ENCODE measurements around the gene HIVEP1.
"Not testable (repeated sequence)": the region's sequence is repeated elsewhere in the genome, so short reads cannot be mapped to it uniquely, and the experiment has no call there.

DNA sequence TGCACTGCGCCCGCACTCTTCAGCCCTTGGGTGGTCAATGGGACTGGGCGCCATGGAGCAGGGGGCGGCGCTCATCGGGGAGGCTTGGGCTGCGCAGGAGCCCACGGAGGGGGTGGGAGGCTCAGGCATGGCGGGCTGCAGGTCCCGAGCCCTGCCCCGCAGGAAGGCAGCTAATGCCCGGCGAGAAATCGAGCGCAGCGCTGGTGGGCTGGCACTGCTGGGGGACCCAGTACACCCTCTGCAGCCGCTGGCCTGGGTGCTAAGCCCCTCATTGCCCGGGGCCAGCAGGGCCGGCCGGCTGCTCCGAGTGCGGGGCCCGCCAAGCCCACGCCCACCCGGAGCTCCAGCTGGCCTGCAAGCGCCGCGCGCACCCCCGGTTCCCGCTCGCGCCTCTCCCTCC, 96.3 kb downstream of the HIVEP1 start:
- TF ChIP-seq, protein P1, sequence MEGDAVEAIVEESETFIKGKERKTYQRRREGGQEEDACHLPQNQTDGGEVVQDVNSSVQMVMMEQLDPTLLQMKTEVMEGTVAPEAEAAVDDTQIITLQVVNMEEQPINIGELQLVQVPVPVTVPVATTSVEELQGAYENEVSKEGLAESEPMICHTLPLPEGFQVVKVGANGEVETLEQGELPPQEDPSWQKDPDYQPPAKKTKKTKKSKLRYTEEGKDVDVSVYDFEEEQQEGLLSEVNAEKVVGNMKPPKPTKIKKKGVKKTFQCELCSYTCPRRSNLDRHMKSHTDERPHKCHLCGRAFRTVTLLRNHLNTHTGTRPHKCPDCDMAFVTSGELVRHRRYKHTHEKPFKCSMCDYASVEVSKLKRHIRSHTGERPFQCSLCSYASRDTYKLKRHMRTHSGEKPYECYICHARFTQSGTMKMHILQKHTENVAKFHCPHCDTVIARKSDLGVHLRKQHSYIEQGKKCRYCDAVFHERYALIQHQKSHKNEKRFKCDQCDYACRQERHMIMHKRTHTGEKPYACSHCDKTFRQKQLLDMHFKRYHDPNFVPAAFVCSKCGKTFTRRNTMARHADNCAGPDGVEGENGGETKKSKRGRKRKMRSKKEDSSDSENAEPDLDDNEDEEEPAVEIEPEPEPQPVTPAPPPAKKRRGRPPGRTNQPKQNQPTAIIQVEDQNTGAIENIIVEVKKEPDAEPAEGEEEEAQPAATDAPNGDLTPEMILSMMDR (IDR thresholded peaks at IDR 0.05; ENCODE audit: low read depth, low read length), result not testable (repeated sequence)
- not testable (repeated sequence) for TF ChIP-seq EZH2phosphoT487 (IDR thresholded peaks at IDR 0.05; ENCODE audit: low read depth)
